HCT116 (cell line): ENCODE data around the gene PLCB1. TPM values are rescaled to one million over a fixed set of nuclear protein-coding genes. Genes with fewer than 3 reads are reported as not detected.

Source experiments
- ATAC-seq: fragments of 200-7000 bp; cut with Tn5 transposase; 2 replicates; pipeline ENCODE4 v1.9.1; 2020; ENCODE audit warnings: mild to moderate bottlenecking, moderate library complexity
- BruUV-seq: library from RNA; stranded (reverse); fragments of 400-500 nt; replicated peaks from 2 replicates; lab custom pipeline; 2021; lab: Mats Ljungman, UMichigan
- CTCF ChIA-PET: fragments of 300-600 bp; sonication (Branson Sonifier 250); formaldehyde crosslinking; loops from one replicate; lab custom pipeline; 2021; ENCODE audit warnings: antibody characterized with exemption; lab: Charles Lee
- POLR2A ChIA-PET: fragments of 300-600, 350-600 bp; sonication (Branson Sonifier 250); formaldehyde crosslinking; loops from one replicate; lab custom pipeline; 2021; ENCODE audit warnings: antibody characterized with exemption; lab: Charles Lee
- RAD21 ChIA-PET, 2 experiments: fragments of 300-600 bp; sonication (Branson Sonifier 250); formaldehyde crosslinking; loops; one replicate each; lab custom pipeline; 2023; ENCODE audit warnings: low total read pairs in 2 of 2; ENCODE audit not compliant: uncharacterized antibody in 2 of 2, unreplicated experiment in 2 of 2, low non-redundant PET in 1 of 2; lab: Charles Lee
- DNase-seq: peaks from one replicate; pipeline ENCODE4 v3.0.0-alpha.2; 2010; ENCODE audit warnings: low read depth, low spot score
- H2AFZ ChIP-seq: fragments of 200-600 bp; shearing (Covaris generic), sonication (generic); 2 replicates; pipeline ENCODE4 v1.6.1; 2017; ENCODE audit warnings: low read depth, mixed run types, mixed read lengths, antibody characterized with exemption, low read length; ENCODE audit not compliant: poor library complexity, severe bottlenecking
- H3K27ac ChIP-seq: 2 replicates; pipeline ENCODE4 v1.5.1; 2012; ENCODE audit warnings: low read depth, low read length
- H3K27me3 ChIP-seq: fragments of 200-600 bp; sonication (generic); 2 replicates; pipeline ENCODE4 v1.6.1; 2016; ENCODE audit warnings: mixed run types, low read length, mixed read lengths; ENCODE audit not compliant: insufficient read depth
- H3K36me3 ChIP-seq, 2 experiments: fragments of 200-500 bp in 1 of 2; fragments of 200-600 bp in 1 of 2; sonication (Bioruptor generic) in 1 of 2; sonication (generic) in 1 of 2; 2 replicates each; pipeline versions ENCODE4 v1.5.1 to v1.6.1; 2014 to 2016; ENCODE audit warnings: low read length in 2 of 2, inconsistent platforms in 1 of 2, mixed read lengths in 1 of 2, mixed run types in 1 of 2; ENCODE audit not compliant: insufficient read depth in 2 of 2, control insufficient read depth in 1 of 2
- H3K4me1 ChIP-seq, 2 experiments: fragments of 200-600 bp in 1 of 2; sonication (generic) in 1 of 2; 2 replicates each; pipeline versions ENCODE4 v1.5.1 to v1.6.1; 2012 to 2017; ENCODE audit warnings: low read length in 2 of 2, inconsistent platforms in 1 of 2, mild to moderate bottlenecking in 1 of 2, mixed read lengths in 1 of 2, mixed run types in 1 of 2, moderate library complexity in 1 of 2; ENCODE audit not compliant: insufficient read depth in 2 of 2, control insufficient read depth in 1 of 2
- H3K4me2 ChIP-seq: fragments of 200-600 bp; sonication (generic); 2 replicates; pipeline ENCODE4 v1.6.1; 2017; ENCODE audit warnings: mixed run types, low read length, mixed read lengths
- H3K4me3 ChIP-seq, 2 experiments: fragments of 200-600 bp in 1 of 2; sonication (generic) in 1 of 2; replicated peaks in 1 of 2; 2 replicates each; pipeline ENCODE4 v1.5.1; 2011 to 2016; ENCODE audit warnings: low read length in 2 of 2, control low read depth in 1 of 2, low read depth in 1 of 2, mild to moderate bottlenecking in 1 of 2, mixed read lengths in 1 of 2, mixed run types in 1 of 2
- H3K79me2 ChIP-seq: fragments of 200-600 bp; sonication (generic); 2 replicates; pipeline ENCODE4 v1.6.1; 2017; ENCODE audit warnings: mild to moderate bottlenecking, mixed run types, low read length, moderate library complexity, mixed read lengths; ENCODE audit not compliant: insufficient read depth
- H3K9ac ChIP-seq: fragments of 200-600 bp; sonication (generic); 2 replicates; pipeline ENCODE4 v1.6.1; 2016; ENCODE audit warnings: low read length, mixed read lengths
- H3K9me2 ChIP-seq: fragments of 200-600 bp; sonication (generic), shearing (Covaris generic); 2 replicates; pipeline ENCODE4 v1.6.1; 2017; ENCODE audit warnings: mixed run types, mild to moderate bottlenecking, moderate library complexity; ENCODE audit not compliant: insufficient read depth
- H3K9me3 ChIP-seq, 2 experiments: fragments of 200-500 bp in 1 of 2; fragments of 200-600 bp in 1 of 2; sonication (Bioruptor generic) in 1 of 2; sonication (generic) in 1 of 2; 2 replicates each; pipeline ENCODE4 v1.6.1; 2014 to 2017; ENCODE audit warnings: low read length in 2 of 2, mixed read lengths in 2 of 2, inconsistent platforms in 1 of 2, low read depth in 1 of 2, mild to moderate bottlenecking in 1 of 2, mixed run types in 1 of 2, moderate library complexity in 1 of 2; ENCODE audit not compliant: control insufficient read depth in 1 of 2, insufficient read depth in 1 of 2
- H4K20me1 ChIP-seq: fragments of 200-600 bp; sonication (generic), shearing (Covaris generic); 2 replicates; pipeline ENCODE4 v1.6.1; 2017; ENCODE audit warnings: mixed run types, mild to moderate bottlenecking, moderate library complexity; ENCODE audit not compliant: insufficient read depth
- CBX3 ChIP-seq: IDR thresholded peaks from 2 replicates; pipeline ENCODE4 v1.6.1; 2012; ENCODE audit warnings: low read depth
- CEBPB ChIP-seq: IDR thresholded peaks from 2 replicates; pipeline ENCODE4 v1.6.1; 2012; ENCODE audit warnings: low read depth
- CTCF ChIP-seq, 3 experiments: fragments of 200-600 bp in 1 of 3; sonication (generic) in 1 of 3; IDR thresholded peaks in 2 of 3; conservative IDR thresholded peaks in 1 of 3; 2 replicates each; pipeline ENCODE4 v1.5.1; 2012 to 2017; ENCODE audit warnings: low read depth in 2 of 3, low read length in 2 of 3, antibody characterized with exemption in 1 of 3, borderline replicate concordance in 1 of 3, control low read depth in 1 of 3, mild to moderate bottlenecking in 1 of 3, mixed read lengths in 1 of 3, mixed run types in 1 of 3, moderate library complexity in 1 of 3; ENCODE audit not compliant: insufficient read depth in 1 of 3
- ELF1 ChIP-seq: IDR thresholded peaks from 2 replicates; pipeline ENCODE4 v1.6.1; 2012; ENCODE audit warnings: low read depth, borderline replicate concordance
- EZH2 ChIP-seq: fragments of 200-600 bp; sonication (generic); IDR thresholded peaks from 2 replicates; pipeline ENCODE4 v1.6.1; 2017; ENCODE audit warnings: antibody characterized with exemption, mixed run types
- EZH2phosphoT487 ChIP-seq: fragments of 200-600 bp; IDR thresholded peaks from 2 replicates; pipeline ENCODE4 v1.6.1; 2018; ENCODE audit warnings: antibody characterized with exemption, borderline replicate concordance
- FOSL1 ChIP-seq: IDR thresholded peaks from 2 replicates; pipeline ENCODE4 v1.6.1; 2012; ENCODE audit warnings: low read depth
- JUND ChIP-seq: IDR thresholded peaks from 2 replicates; pipeline ENCODE4 v1.6.1; 2012
- MAX ChIP-seq: IDR thresholded peaks from 2 replicates; pipeline ENCODE4 v1.6.1; 2012
- POLR2A ChIP-seq: IDR thresholded peaks from 2 replicates; pipeline ENCODE4 v1.7.0; 2011; ENCODE audit warnings: borderline replicate concordance; ENCODE audit not compliant: insufficient read depth, insufficient read length; ENCODE audit errors: extremely low read depth
- POLR2AphosphoS5 ChIP-seq: IDR thresholded peaks from 2 replicates; pipeline ENCODE4 v1.6.1; 2011; ENCODE audit warnings: mild to moderate bottlenecking, low read depth, low read length, moderate library complexity
- RAD21 ChIP-seq: IDR thresholded peaks from 2 replicates; pipeline ENCODE4 v1.6.1; 2012; ENCODE audit warnings: low read depth, mild to moderate bottlenecking
- REST ChIP-seq: IDR thresholded peaks from 2 replicates; pipeline ENCODE4 v1.6.1; 2012; ENCODE audit warnings: low read depth
- SIN3A ChIP-seq: IDR thresholded peaks from 2 replicates; pipeline ENCODE4 v1.6.1; 2012; ENCODE audit warnings: low read depth
- SP1 ChIP-seq: IDR thresholded peaks from 2 replicates; pipeline ENCODE4 v1.6.1; 2012; ENCODE audit warnings: low read depth
- TCF7L2 ChIP-seq: IDR thresholded peaks from 2 replicates; pipeline ENCODE4 v1.7.0; 2011; ENCODE audit warnings: borderline replicate concordance, inconsistent platforms; ENCODE audit not compliant: insufficient read depth, insufficient read length; ENCODE audit errors: extremely low read depth
- ZFX ChIP-seq: fragments of 450-650 bp; IDR thresholded peaks from 2 replicates; pipeline ENCODE4 v1.6.1; 2017
- intact Hi-C: fragments of 100-400 bp; cut with micrococcal nuclease; formaldehyde crosslinking; loops from 2 replicates; pipeline ENCODE4 v1.10.0; 2022
- total RNA-seq: library from RNA; stranded (reverse); gene quantifications from one replicate; pipeline ENCODE4 v1.2.1, GENCODE V29; 2021; ENCODE audit not compliant: unreplicated experiment
- TF ChIP-seq, protein P1 (sequence below): IDR thresholded peaks from 2 replicates; pipeline ENCODE4 v1.6.1; 2012

PLCB1 gene
- total RNA-seq, 1 experiment from 2014 or later, result 15.8 TPM

DNA sequence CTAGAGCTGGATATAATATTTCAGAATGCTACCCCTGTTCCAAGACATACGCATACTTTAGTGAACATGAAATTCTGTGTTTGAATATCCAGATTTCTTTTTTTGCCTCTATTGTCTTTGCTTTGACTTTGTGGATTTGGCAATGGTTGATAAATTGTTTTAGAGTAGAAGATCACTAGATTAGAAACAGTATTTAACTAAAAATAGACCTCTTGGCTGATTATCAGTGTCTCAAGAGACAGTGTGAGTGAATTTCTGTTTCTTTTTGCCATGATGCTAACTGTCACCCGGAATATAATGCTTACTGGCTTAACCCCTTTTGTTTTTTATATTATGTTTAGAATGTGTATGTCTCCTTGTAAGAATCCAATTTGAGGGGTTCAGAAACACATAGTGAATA is 102.5 kb downstream of the PLCB1 start:
- ChIA-PET RAD21 (no interaction called here), CTCF (no interaction called here), POLR2A (no interaction called here)
- H3K79me2 ChIP-seq, result no peaks in the 10 kb centered on the region
- H3K9me2 ChIP-seq, result no peaks in the 10 kb centered on the region
- H3K4me2 ChIP-seq, result no peak overlapping the region
- no peaks in the 10 kb centered on the region for H4K20me1 ChIP-seq
- H3K36me3 ChIP-seq, result no peaks in the 10 kb centered on the region
- H3K27ac ChIP-seq, result no peak overlapping the region
- TF ChIP-seq SIN3A (no peak), RAD21 (no peak), TCF7L2 (no peak), POLR2A (no peak), REST (no peak), ELF1 (no peak), CTCF (IDR thresholded peaks at IDR 0.05 in 2 of 3, conservative IDR thresholded peaks at IDR 0.05 in 1 of 3; ENCODE audit: borderline replicate concordance in 1 of 3, insufficient read depth in 1 of 3, low read depth in 2 of 3, low read length in 2 of 3) (no peak), EZH2 (no peak), CBX3 (no peak), EZH2phosphoT487 (no peak), POLR2AphosphoS5 (no peak), CEBPB (no peak), FOSL1 (no peak), MAX (no peak), JUND (no peak), ZFX (no peak), SP1 (no peak)
- TF ChIP-seq, protein P1, sequence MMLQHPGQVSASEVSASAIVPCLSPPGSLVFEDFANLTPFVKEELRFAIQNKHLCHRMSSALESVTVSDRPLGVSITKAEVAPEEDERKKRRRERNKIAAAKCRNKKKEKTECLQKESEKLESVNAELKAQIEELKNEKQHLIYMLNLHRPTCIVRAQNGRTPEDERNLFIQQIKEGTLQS, result no peak
- intact Hi-C loops, result no loop called here
- H3K27me3 ChIP-seq, result no peaks in the 10 kb centered on the region
- H3K9ac ChIP-seq, result no peak overlapping the region
- DNase-seq (no peak), ATAC-seq (no peak)
- no peak overlapping the region for H2AFZ ChIP-seq
- no peaks in the 10 kb centered on the region for H3K4me1 ChIP-seq
- no peaks in the 10 kb centered on the region for H3K9me3 ChIP-seq
- no peak overlapping the region for H3K4me3 ChIP-seq
- no TSS peak for BruUV-seq
